Liver (tissue), 9 donors: ENCODE measurements around the gene PDE4D. TPM values are rescaled to one million over a fixed set of nuclear protein-coding genes. Genes with fewer than 3 reads are reported as not detected.

ENCODE experiments used
- DNase-seq: peaks from one replicate; pipeline ENCODE4 v3.0.0-alpha.2; 2017; ENCODE audit warnings: low spot score
- H3K27ac ChIP-seq, 2 donors: one replicate each; pipeline ENCODE4 v1.7.0; 2013; ENCODE audit warnings: inconsistent platforms in 2 of 2, low read length in 2 of 2, control low read depth in 1 of 2, low read depth in 1 of 2, mild to moderate bottlenecking in 1 of 2
- H3K27me3 ChIP-seq, 4 donors: one replicate each; pipeline versions ENCODE4 v1.6.1 to v1.7.0; 2013; ENCODE audit warnings: low read length in 3 of 4, inconsistent platforms in 1 of 4, mild to moderate bottlenecking in 1 of 4, moderate library complexity in 1 of 4; ENCODE audit not compliant: control insufficient read depth in 4 of 4, insufficient read depth in 4 of 4
- H3K36me3 ChIP-seq, 4 donors: one replicate each; pipeline versions ENCODE4 v1.6.1 to v1.7.0; 2013; ENCODE audit warnings: low read length in 3 of 4, mild to moderate bottlenecking in 3 of 4, low read depth in 1 of 4, moderate library complexity in 1 of 4; ENCODE audit not compliant: control insufficient read depth in 4 of 4, insufficient read depth in 3 of 4
- H3K4me1 ChIP-seq, 4 donors: one replicate each; pipeline versions ENCODE4 v1.6.1 to v1.7.0; 2013; ENCODE audit warnings: low read length in 3 of 4, mild to moderate bottlenecking in 3 of 4, moderate library complexity in 1 of 4; ENCODE audit not compliant: control insufficient read depth in 4 of 4, insufficient read depth in 4 of 4
- H3K4me3 ChIP-seq, 3 donors: one replicate each; pipeline versions ENCODE4 v1.6.1 to v1.7.0; 2013; ENCODE audit warnings: low read length in 3 of 3, control low read depth in 1 of 3, low read depth in 1 of 3, mild to moderate bottlenecking in 1 of 3
- H3K9ac ChIP-seq, 2 donors: one replicate each; pipeline ENCODE4 v1.7.0; 2013; ENCODE audit warnings: low read length in 2 of 2, mild to moderate bottlenecking in 2 of 2, moderate library complexity in 2 of 2, control low read depth in 1 of 2, low read depth in 1 of 2
- H3K9me3 ChIP-seq, 4 donors: one replicate each; pipeline versions ENCODE4 v1.6.1 to v1.7.0; 2013; ENCODE audit warnings: low read length in 3 of 4; ENCODE audit not compliant: control insufficient read depth in 4 of 4
- ATF3 ChIP-seq: IDR thresholded peaks from 2 replicates; pipeline ENCODE4 v1.6.1; 2016; ENCODE audit warnings: antibody characterized with exemption
- CTCF ChIP-seq: fragments of 150-350 bp; IDR thresholded peaks from 2 replicates; pipeline ENCODE4 v1.5.1; 2017; ENCODE audit warnings: improper control_type of control experiment, low read depth, low read length; ENCODE audit not compliant: missing input control
- EGR1 ChIP-seq, 2 donors: IDR thresholded peaks; 2 replicates each; pipeline ENCODE4 v1.6.1; 2016 to 2018; ENCODE audit warnings: antibody characterized with exemption in 2 of 2, low read depth in 2 of 2
- FOXA1 ChIP-seq: IDR thresholded peaks from 2 replicates; pipeline ENCODE4 v1.6.1; 2016; ENCODE audit warnings: antibody characterized with exemption
- FOXA2 ChIP-seq: IDR thresholded peaks from 2 replicates; pipeline ENCODE4 v1.6.1; 2016; ENCODE audit warnings: antibody characterized with exemption
- GABPA ChIP-seq, 2 donors: IDR thresholded peaks in 1 of 2; conservative IDR thresholded peaks in 1 of 2; 2 replicates each; pipeline ENCODE4 v1.6.1; 2016; ENCODE audit warnings: antibody characterized with exemption in 2 of 2, mild to moderate bottlenecking in 1 of 2, moderate library complexity in 1 of 2
- HNF4A ChIP-seq, 2 donors: conservative IDR thresholded peaks; 2 replicates each; pipeline ENCODE4 v1.6.1; 2016; ENCODE audit warnings: antibody characterized with exemption in 2 of 2, mild to moderate bottlenecking in 2 of 2
- HNF4G ChIP-seq: IDR thresholded peaks from 2 replicates; pipeline ENCODE4 v1.6.1; 2016; ENCODE audit warnings: antibody characterized with exemption
- JUND ChIP-seq, 2 donors: IDR thresholded peaks; 2 replicates each; pipeline ENCODE4 v1.6.1; 2016; ENCODE audit warnings: antibody characterized with exemption in 2 of 2
- MAX ChIP-seq: IDR thresholded peaks from 2 replicates; pipeline ENCODE4 v1.6.1; 2016; ENCODE audit warnings: antibody characterized with exemption
- NR2F2 ChIP-seq: IDR thresholded peaks from 2 replicates; pipeline ENCODE4 v1.6.1; 2016; ENCODE audit warnings: antibody characterized with exemption
- RAD21 ChIP-seq, 2 donors: IDR thresholded peaks; 2 replicates each; pipeline ENCODE4 v1.6.1; 2016; ENCODE audit warnings: antibody characterized with exemption in 2 of 2, mild to moderate bottlenecking in 2 of 2
- REST ChIP-seq: IDR thresholded peaks from 2 replicates; pipeline ENCODE4 v1.6.1; 2016; ENCODE audit warnings: antibody characterized with exemption, mild to moderate bottlenecking
- RXRA ChIP-seq, 2 donors: IDR thresholded peaks; 2 replicates each; pipeline ENCODE4 v1.6.1; 2017 to 2018; ENCODE audit warnings: antibody characterized with exemption in 2 of 2, mild to moderate bottlenecking in 1 of 2
- SP1 ChIP-seq: IDR thresholded peaks from 2 replicates; pipeline ENCODE4 v1.6.1; 2018; ENCODE audit warnings: antibody characterized with exemption, mild to moderate bottlenecking
- TAF1 ChIP-seq: conservative IDR thresholded peaks from 2 replicates; pipeline ENCODE4 v1.6.1; 2016; ENCODE audit warnings: antibody characterized with exemption, mild to moderate bottlenecking
- YY1 ChIP-seq: IDR thresholded peaks from 2 replicates; pipeline ENCODE4 v1.6.1; 2016; ENCODE audit warnings: antibody characterized with exemption, mild to moderate bottlenecking
- ZBTB33 ChIP-seq: IDR thresholded peaks from 2 replicates; pipeline ENCODE4 v1.6.1; 2016; ENCODE audit warnings: antibody characterized with exemption
- WGBS: extraction: QIAGEN DNeasy Blood & Tissue Kit; methylation state at CpG from one replicate; pipeline ENCODE4 v1.1.7; 2013; 5-methylcytosine and 5-hydroxymethylcytosine counted together
- polyA plus RNA-seq, 2 donors: library from polyadenylated mRNA; stranded (reverse) in 1 of 2; unstranded in 1 of 2; fragments of 200-250 nt in 1 of 2; fragments of >200 nt in 1 of 2; fragmentation: Nextera tagmentation in 1 of 2; extraction: Ambion mirVana in 1 of 2; gene quantifications; one replicate each; pipeline versions ENCODE4 v1.2.1 to v1.2.3, GENCODE V29; 2013 to 2015
- total RNA-seq, 2 donors: library from RNA; depleted of rRNA; stranded (reverse); fragments of >200 nt; gene quantifications; one replicate each; pipeline ENCODE4 v1.2.3, GENCODE V29; 2014
- donor health status: healthy.
- donor health status: healthy.
- donor health status: healthy.
- donor health status: healthy.
- donor health status: healthy.

Gene PDE4D
- total and polyA plus RNA-seq, 4 donors = 0.67 to 11.9 (median 6.5) TPM

- no peak overlapping the region for H3K27ac ChIP-seq
- no peaks in the 10 kb centered on the region for H3K4me1 ChIP-seq
- no peak overlapping the region for H3K9ac ChIP-seq
- TF ChIP-seq CTCF (no peak), ZBTB33 (no peak), REST (no peak), JUND (IDR thresholded peaks at IDR 0.05) (no peak), RAD21 (IDR thresholded peaks at IDR 0.05) (no peak), GABPA (IDR thresholded peaks at IDR 0.05 in 1 of 2, conservative IDR thresholded peaks at IDR 0.05 in 1 of 2) (no peak), EGR1 (IDR thresholded peaks at IDR 0.05; ENCODE audit: low read depth in 2 of 2) (no peak), SP1 (no peak), HNF4A (conservative IDR thresholded peaks at IDR 0.05) (no peak), FOXA1 (no peak), MAX (no peak), NR2F2 (no peak), FOXA2 (no peak), RXRA (IDR thresholded peaks at IDR 0.05) (no peak), HNF4G (no peak), YY1 (no peak), ATF3 (no peak), TAF1 (no peak)
- H3K36me3 ChIP-seq = peaks cover 0 to 8% (median 5%) of the 10 kb centered on the region in 4 donors
- 91% methylated on average over 5 of the region's 5 CpGs for WGBS
- no peak for DNase-seq
- H3K9me3 ChIP-seq = no peaks in the 10 kb centered on the region
- no peaks in the 10 kb centered on the region for H3K27me3 ChIP-seq
- no peak overlapping the region for H3K4me3 ChIP-seq
Measured at GRCh38 chr5:58974601-58975000, 918.9 kb downstream of the PDE4D start.
